Measurements from ENCODE around the gene SEZ6L. TPM values are rescaled to one million over a fixed set of nuclear protein-coding genes. Genes with fewer than 3 reads are reported as not detected.

SEZ6L gene
- polyA plus RNA-seq, 1 donor (not counting 4 experiments of a cell fraction or from before 2014, with no cell fraction given) = not detected

DNA sequence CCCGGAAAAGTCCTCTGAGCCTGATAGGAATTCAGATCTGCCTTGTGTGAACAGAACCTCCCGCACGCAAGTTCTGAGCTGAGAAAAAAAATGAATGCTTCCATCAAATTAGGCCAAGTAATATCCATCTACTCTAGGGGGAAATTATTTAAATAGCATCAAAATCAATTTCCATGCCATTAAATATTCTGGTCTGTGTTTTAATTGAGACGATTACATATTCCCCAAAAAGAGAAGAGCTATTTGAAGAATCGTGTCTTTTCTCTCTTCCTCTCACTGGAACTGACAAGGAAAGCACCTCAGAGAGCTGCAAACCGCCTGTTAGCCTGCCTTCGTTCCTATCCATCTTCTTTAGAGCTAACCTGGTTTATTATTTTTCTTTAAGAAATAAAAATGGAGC is 96.0 kb downstream of the SEZ6L start:
- dilution Hi-C loops (cut with MboI; ENCODE audit: extremely low pct_ligation_motif_present, low sequenced_read_pairs) = no loop called here
- FAIRE-seq (no peak), DNase-seq (ENCODE audit: low read depth, low spot score) (no peak)
- no peaks in the 10 kb centered on the region for H3K4me1 ChIP-seq (ENCODE audit: control insufficient read depth, extremely low read depth, insufficient read depth, low read length)
- H3K9ac ChIP-seq (ENCODE audit: control insufficient read depth, extremely low read depth, insufficient read depth, low read length) = no peak overlapping the region
- no peak overlapping the region for H3K4me2 ChIP-seq (ENCODE audit: control insufficient read depth, extremely low read depth, insufficient read depth, low read depth, low read length)
- H4K20me1 ChIP-seq (ENCODE audit: control insufficient read depth, extremely low read depth, insufficient read depth, low read length) = no peaks in the 10 kb centered on the region
- no peak overlapping the region for H2AFZ ChIP-seq (ENCODE audit: control insufficient read depth, low read length)
- no peaks in the 10 kb centered on the region for H3K27me3 ChIP-seq (ENCODE audit: control insufficient read depth, extremely low read depth, insufficient read depth, low read length)
- H3K27ac ChIP-seq (ENCODE audit: control insufficient read depth, insufficient read depth, low read length) = no peak overlapping the region
- no peaks in the 10 kb centered on the region for H3K9me3 ChIP-seq (ENCODE audit: control insufficient read depth, low read depth, low read length)
- no peaks in the 10 kb centered on the region for H3K9me1 ChIP-seq (ENCODE audit: control insufficient read depth, extremely low read depth, insufficient read depth, low read length)
- H3K36me3 ChIP-seq (ENCODE audit: control insufficient read depth in 2 of 2, extremely low read depth in 1 of 2, insufficient read depth in 2 of 2, low read length in 2 of 2) = no peaks in the 10 kb centered on the region
- H3K4me3 ChIP-seq (ENCODE audit: control insufficient read depth in 2 of 3, extremely low read depth in 1 of 3, insufficient read depth in 2 of 3, low read depth in 1 of 3, low read length in 3 of 3) = no peak overlapping the region
- H3K79me2 ChIP-seq (ENCODE audit: control insufficient read depth, insufficient read depth, low read length) = no peaks in the 10 kb centered on the region
- TF ChIP-seq, protein P1, sequence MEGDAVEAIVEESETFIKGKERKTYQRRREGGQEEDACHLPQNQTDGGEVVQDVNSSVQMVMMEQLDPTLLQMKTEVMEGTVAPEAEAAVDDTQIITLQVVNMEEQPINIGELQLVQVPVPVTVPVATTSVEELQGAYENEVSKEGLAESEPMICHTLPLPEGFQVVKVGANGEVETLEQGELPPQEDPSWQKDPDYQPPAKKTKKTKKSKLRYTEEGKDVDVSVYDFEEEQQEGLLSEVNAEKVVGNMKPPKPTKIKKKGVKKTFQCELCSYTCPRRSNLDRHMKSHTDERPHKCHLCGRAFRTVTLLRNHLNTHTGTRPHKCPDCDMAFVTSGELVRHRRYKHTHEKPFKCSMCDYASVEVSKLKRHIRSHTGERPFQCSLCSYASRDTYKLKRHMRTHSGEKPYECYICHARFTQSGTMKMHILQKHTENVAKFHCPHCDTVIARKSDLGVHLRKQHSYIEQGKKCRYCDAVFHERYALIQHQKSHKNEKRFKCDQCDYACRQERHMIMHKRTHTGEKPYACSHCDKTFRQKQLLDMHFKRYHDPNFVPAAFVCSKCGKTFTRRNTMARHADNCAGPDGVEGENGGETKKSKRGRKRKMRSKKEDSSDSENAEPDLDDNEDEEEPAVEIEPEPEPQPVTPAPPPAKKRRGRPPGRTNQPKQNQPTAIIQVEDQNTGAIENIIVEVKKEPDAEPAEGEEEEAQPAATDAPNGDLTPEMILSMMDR (optimal IDR thresholded peaks at IDR 0.05 in 1 of 3, IDR thresholded peaks at IDR 0.05 in 1 of 3, conservative IDR thresholded peaks at IDR 0.05 in 1 of 3; ENCODE audit: extremely low read depth in 1 of 3, insufficient read depth in 2 of 3, low read length in 3 of 3) = no peak
- no peak for TF ChIP-seq EZH2 (IDR thresholded peaks at IDR 0.05; ENCODE audit: low read length)

DNA sequence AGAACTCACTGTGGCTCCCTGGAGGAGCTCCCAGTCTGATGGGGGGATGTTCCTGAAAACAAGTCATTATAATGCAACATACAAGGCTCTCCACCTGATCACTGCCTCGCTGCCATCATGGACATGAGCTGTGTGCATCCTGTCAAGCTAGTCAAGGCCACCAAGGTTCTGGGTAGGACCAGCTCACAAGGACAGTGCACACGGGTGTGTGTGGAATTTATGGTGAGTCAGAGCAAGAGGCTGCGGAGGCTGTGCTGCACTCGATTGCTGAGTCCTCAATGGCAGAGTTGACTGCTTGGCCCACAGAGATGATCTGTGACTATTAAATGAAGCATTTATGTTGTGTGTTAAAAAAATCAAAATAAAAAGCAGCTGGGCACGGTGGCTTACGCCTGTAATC is 96.6 kb downstream of the SEZ6L start:
- no peak overlapping the region for H3K4me2 ChIP-seq (ENCODE audit: control insufficient read depth, extremely low read depth, insufficient read depth, low read depth, low read length)
- no peak overlapping the region for H2AFZ ChIP-seq (ENCODE audit: control insufficient read depth, low read length)
- no peaks in the 10 kb centered on the region for H3K4me1 ChIP-seq (ENCODE audit: control insufficient read depth, extremely low read depth, insufficient read depth, low read length)
- H3K9me1 ChIP-seq (ENCODE audit: control insufficient read depth, extremely low read depth, insufficient read depth, low read length) = no peaks in the 10 kb centered on the region
- no peak overlapping the region for H3K4me3 ChIP-seq (ENCODE audit: control insufficient read depth in 2 of 3, extremely low read depth in 1 of 3, insufficient read depth in 2 of 3, low read depth in 1 of 3, low read length in 3 of 3)
- no peaks in the 10 kb centered on the region for H3K36me3 ChIP-seq (ENCODE audit: control insufficient read depth in 2 of 2, extremely low read depth in 1 of 2, insufficient read depth in 2 of 2, low read length in 2 of 2)
- TF ChIP-seq, protein P1 (optimal IDR thresholded peaks at IDR 0.05 in 1 of 3, IDR thresholded peaks at IDR 0.05 in 1 of 3, conservative IDR thresholded peaks at IDR 0.05 in 1 of 3; ENCODE audit: extremely low read depth in 1 of 3, insufficient read depth in 2 of 3, low read length in 3 of 3) = no peak
- H3K27ac ChIP-seq (ENCODE audit: control insufficient read depth, insufficient read depth, low read length) = no peak overlapping the region
- dilution Hi-C loops (cut with MboI; ENCODE audit: extremely low pct_ligation_motif_present, low sequenced_read_pairs) = no loop called here
- DNase-seq (ENCODE audit: low read depth, low spot score) (no peak), FAIRE-seq (no peak)
- H3K27me3 ChIP-seq (ENCODE audit: control insufficient read depth, extremely low read depth, insufficient read depth, low read length) = no peaks in the 10 kb centered on the region
- no peaks in the 10 kb centered on the region for H4K20me1 ChIP-seq (ENCODE audit: control insufficient read depth, extremely low read depth, insufficient read depth, low read length)
- no peaks in the 10 kb centered on the region for H3K79me2 ChIP-seq (ENCODE audit: control insufficient read depth, insufficient read depth, low read length)
- no peaks in the 10 kb centered on the region for H3K9me3 ChIP-seq (ENCODE audit: control insufficient read depth, low read depth, low read length)
- H3K9ac ChIP-seq (ENCODE audit: control insufficient read depth, extremely low read depth, insufficient read depth, low read length) = no peak overlapping the region
